Measurements from ENCODE around the gene IQCH. TPM values are rescaled to one million over a fixed set of nuclear protein-coding genes. Genes with fewer than 3 reads are reported as not detected.

IQCH gene
- total RNA-seq, 1 experiment from 2014 or later, result 1.1 TPM

DNA sequence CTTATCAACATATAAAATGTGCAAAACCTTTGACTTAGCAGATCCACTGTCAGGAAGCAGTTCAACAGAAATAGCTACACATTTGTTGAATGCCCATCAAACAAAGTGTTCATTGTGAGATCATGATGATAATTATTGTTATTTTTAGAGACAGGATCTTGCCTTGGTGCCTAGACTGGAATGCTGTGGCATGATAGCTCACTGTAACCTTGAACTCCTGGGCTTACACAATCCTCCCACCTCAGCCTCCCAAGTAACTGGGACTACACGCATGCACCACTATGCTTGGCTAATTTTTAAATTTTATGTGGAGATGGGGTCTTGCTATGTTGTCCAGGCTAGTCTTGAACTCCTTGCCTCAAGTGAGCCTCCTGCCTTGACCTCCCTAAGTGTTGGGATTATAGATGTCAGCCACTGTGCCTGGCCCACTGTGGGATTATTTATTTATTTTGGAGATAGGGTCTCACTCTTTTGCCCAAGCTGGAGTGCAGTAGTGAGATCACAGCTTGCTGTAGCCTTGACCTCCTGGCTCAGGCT is 296.7 kb downstream of the IQCH start:
- Mint-ChIP-seq H3K4me3 (no peak overlapping the region), H3K9me3 (no peaks in the 10 kb centered on the region), H3K27ac (no peak overlapping the region), H3K27me3 (ENCODE audit: low read depth) (no peaks in the 10 kb centered on the region), H3K4me1 (peaks cover 21 to 22% of the 10 kb centered on the region in 2 experiments), H3K36me3 (ENCODE audit: insufficient read depth in 1 of 3, low read depth in 3 of 3) (peaks cover 0 to 21% (median 12%) of the 10 kb centered on the region in 3 experiments; a peak in 5 of 7 replicates)
- Histone ChIP-seq H2AK5ac (ENCODE audit: insufficient read length, low read length) (no peak overlapping the region), H3K18ac (ENCODE audit: insufficient read length, low read depth, low read length) (no peak overlapping the region), H3T11ph (ENCODE audit: low read length) (no peak overlapping the region), H4K5ac (ENCODE audit: insufficient read length, low read depth, low read length) (no peak overlapping the region), H3K79me2 (ENCODE audit: insufficient read depth, low read length) (no peaks in the 10 kb centered on the region), H3K4me2 (ENCODE audit: insufficient read depth, insufficient read length, low read length) (no peak overlapping the region), H2AFZ (ENCODE audit: low read length) (no peak overlapping the region), H4K91ac (ENCODE audit: insufficient read length, low read depth, low read length) (no peak overlapping the region), H4K8ac (replicated peaks; ENCODE audit: insufficient read length, low read depth, low read length) (no peak overlapping the region), H2BK12ac (ENCODE audit: insufficient read length, low read depth, low read length) (no peak overlapping the region), H2BK20ac (ENCODE audit: low read depth, low read length, poor library complexity, severe bottlenecking) (no peak overlapping the region), H2BK15ac (ENCODE audit: low read depth, low read length) (no peak overlapping the region), H3K14ac (ENCODE audit: insufficient read depth, low read length) (no peak overlapping the region), H3K23me2 (ENCODE audit: insufficient read length, low read depth, low read length, poor library complexity, severe bottlenecking) (no peaks in the 10 kb centered on the region), H3K4ac (ENCODE audit: low read depth, low read length) (no peak overlapping the region), H3K79me1 (ENCODE audit: insufficient read depth, low read depth, low read length, poor library complexity, severe bottlenecking) (no peaks in the 10 kb centered on the region), H3K23ac (ENCODE audit: insufficient read length, low read depth, low read length) (no peak overlapping the region), H3K9ac (ENCODE audit: extremely low read depth, insufficient read length, low read length) (no peak overlapping the region), H3K9me3 (ENCODE audit: control insufficient read depth, low read depth, low read length) (no peaks in the 10 kb centered on the region), H3K27ac (ENCODE audit: insufficient read length, low read depth, low read length) (no peak overlapping the region), H2BK120ac (ENCODE audit: low read depth, low read length, poor library complexity, severe bottlenecking) (no peak overlapping the region), H3K56ac (ENCODE audit: insufficient read length, low read depth, low read length) (no peak overlapping the region), H3K4me1 (ENCODE audit: insufficient read depth, low read length) (peaks cover 4% of the 10 kb centered on the region; the same call in 1 of the 2 replicates), H3K27me3 (ENCODE audit: insufficient read depth, low read length) (no peaks in the 10 kb centered on the region; the same call in 1 of the 2 replicates), H2BK5ac (ENCODE audit: insufficient read length, low read length) (no peak overlapping the region), H4K20me1 (ENCODE audit: control insufficient read depth, insufficient read depth, insufficient read length) (no peaks in the 10 kb centered on the region)
- no peak for DNase-seq
- TF ChIP-seq, protein P1, sequence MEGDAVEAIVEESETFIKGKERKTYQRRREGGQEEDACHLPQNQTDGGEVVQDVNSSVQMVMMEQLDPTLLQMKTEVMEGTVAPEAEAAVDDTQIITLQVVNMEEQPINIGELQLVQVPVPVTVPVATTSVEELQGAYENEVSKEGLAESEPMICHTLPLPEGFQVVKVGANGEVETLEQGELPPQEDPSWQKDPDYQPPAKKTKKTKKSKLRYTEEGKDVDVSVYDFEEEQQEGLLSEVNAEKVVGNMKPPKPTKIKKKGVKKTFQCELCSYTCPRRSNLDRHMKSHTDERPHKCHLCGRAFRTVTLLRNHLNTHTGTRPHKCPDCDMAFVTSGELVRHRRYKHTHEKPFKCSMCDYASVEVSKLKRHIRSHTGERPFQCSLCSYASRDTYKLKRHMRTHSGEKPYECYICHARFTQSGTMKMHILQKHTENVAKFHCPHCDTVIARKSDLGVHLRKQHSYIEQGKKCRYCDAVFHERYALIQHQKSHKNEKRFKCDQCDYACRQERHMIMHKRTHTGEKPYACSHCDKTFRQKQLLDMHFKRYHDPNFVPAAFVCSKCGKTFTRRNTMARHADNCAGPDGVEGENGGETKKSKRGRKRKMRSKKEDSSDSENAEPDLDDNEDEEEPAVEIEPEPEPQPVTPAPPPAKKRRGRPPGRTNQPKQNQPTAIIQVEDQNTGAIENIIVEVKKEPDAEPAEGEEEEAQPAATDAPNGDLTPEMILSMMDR (conservative IDR thresholded peaks at IDR 0.05), result no peak
- WGBS (ENCODE audit: extremely low coverage, insufficient read length, low lambda C conversion rate), result no CpG with 5 or more reads among the region's 1 CpG

Other genes starting within 250 kb of the IQCH start
- gene SMAD3, start 189.2 kb upstream of the IQCH start, total RNA-seq (2021), result 25.9 and 26.7 TPM in 2 replicates
- 40.1 and 41.9 TPM in 2 replicates for gene AAGAB, start 125 bp upstream of the IQCH start, total RNA-seq (2021)

Data from H9 (cell line).